Measurements from ENCODE around the gene URB2.

Gene URB2

DNA sequence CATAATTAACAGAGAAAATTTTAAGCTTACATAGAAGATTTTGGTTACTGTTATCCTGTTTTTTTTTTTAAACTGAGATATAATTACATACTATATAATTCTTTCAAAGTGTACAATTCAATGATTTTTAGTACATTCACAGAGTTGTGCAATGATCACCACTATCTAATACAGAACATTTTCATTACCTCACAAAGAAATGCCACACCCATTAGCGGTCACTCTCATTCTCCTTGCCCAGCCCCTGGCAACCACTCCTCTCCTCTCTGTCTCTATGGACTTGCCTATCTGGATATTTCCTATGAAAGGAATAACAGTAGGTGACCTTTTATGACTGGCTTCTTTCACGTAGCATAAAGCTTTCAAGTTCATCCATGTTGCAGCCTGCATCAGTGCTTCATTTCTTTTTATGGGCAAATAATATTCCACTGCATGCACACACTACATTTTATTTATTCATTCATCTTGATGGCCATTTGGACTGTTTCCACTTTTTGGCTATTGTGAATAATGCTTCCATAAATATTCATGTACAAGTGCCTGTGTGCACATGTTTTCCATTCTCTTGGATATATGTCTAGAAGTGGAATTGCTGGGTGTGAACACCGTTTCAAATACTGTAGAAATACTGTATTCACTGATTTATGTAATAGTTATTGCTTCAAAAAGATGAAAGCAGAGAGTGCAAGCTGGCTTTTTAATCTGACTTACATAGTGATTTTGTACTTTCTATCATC, 26.7 kb upstream of the URB2 start:
- DNase-seq (ENCODE audit: extremely low spot score): no peak
- ChIA-PET POLR2A (interaction anchor here (2.6 kb wide), 1 partner anchor 41 kb away, joined by 8 read pairs; the partner anchor contains the start of gene ABCB10), CTCF (no interaction called here)
- no peak for TF ChIP-seq PKNOX1 (IDR thresholded peaks at IDR 0.05)
- TF ChIP-seq NFRKB (IDR thresholded peaks at IDR 0.05): no peak
- no peak for TF ChIP-seq TARDBP (IDR thresholded peaks at IDR 0.05)
- TF ChIP-seq ARNT (IDR thresholded peaks at IDR 0.05): no peak
- TF ChIP-seq HDGF (IDR thresholded peaks at IDR 0.05; ENCODE audit: borderline replicate concordance): no peak
- TF ChIP-seq FOXA1 (IDR thresholded peaks at IDR 0.05): no peak
- TF ChIP-seq CTBP1 (IDR thresholded peaks at IDR 0.05; ENCODE audit: borderline replicate concordance): no peak
- TF ChIP-seq ZNF384 (IDR thresholded peaks at IDR 0.05): no peak
- TF ChIP-seq ELF4 (IDR thresholded peaks at IDR 0.05): no peak
- no peak for TF ChIP-seq L3MBTL2 (conservative IDR thresholded peaks at IDR 0.05)

- ChIA-PET CTCF (no interaction called here), POLR2A (interaction anchor here (2.6 kb wide), 1 partner anchor 41 kb away, joined by 8 read pairs; the partner anchor contains the start of gene ABCB10)
- TF ChIP-seq CTBP1 (IDR thresholded peaks at IDR 0.05; ENCODE audit: borderline replicate concordance) (no peak), L3MBTL2 (conservative IDR thresholded peaks at IDR 0.05) (no peak), HDGF (IDR thresholded peaks at IDR 0.05; ENCODE audit: borderline replicate concordance) (no peak)
- no peak for DNase-seq (ENCODE audit: extremely low spot score)
Measured at GRCh38 chr1:229600229-229600628, 25.8 kb upstream of the URB2 start.

DNA sequence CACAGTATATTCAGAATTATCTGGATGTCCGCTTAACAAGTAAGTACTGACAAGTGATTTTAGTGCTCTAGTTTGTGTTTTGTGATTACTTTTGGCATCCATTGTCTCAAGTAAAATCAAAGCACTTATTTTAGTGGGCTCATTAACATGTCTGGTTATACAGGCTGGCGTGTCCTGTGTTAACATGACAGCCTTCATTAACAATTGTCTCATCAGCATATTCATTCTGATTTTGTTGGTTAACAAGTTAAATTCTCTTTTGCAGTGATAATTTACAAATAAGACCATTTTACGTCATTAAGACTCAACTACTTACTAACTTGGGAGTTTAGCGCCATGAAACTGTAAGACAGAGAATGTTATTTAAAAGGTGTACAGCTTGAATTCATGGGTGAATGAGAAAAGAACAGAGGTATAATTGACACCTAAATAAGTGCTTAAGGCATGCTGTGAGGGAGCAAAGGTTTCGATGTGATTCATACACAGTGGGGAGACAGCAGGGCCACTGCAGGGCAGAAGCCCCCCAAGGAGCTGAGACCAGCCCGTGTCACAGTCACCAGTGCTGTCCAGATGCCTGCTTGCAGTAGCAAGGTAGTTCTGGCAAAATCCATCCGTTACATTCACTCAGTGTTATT, 22.6 kb upstream of the URB2 start:
- TF ChIP-seq LEF1 (IDR thresholded peaks at IDR 0.05; ENCODE audit: borderline replicate concordance) (no peak), HDGF (IDR thresholded peaks at IDR 0.05; ENCODE audit: borderline replicate concordance) (no peak), L3MBTL2 (conservative IDR thresholded peaks at IDR 0.05) (no peak), ZNF384 (IDR thresholded peaks at IDR 0.05) (no peak), SUZ12 (IDR thresholded peaks at IDR 0.05) (no peak)
- POLR2A ChIA-PET: no interaction called here
- no peak for DNase-seq (ENCODE audit: extremely low spot score)
- CTCF ChIA-PET: no interaction called here

GRCh38 chr1:229607370-229607769, 18.7 kb upstream of the URB2 start:
- no peak for TF ChIP-seq LEF1 (IDR thresholded peaks at IDR 0.05; ENCODE audit: borderline replicate concordance)
- TF ChIP-seq HDGF (IDR thresholded peaks at IDR 0.05; ENCODE audit: borderline replicate concordance): no peak
- no peak for TF ChIP-seq NFRKB (IDR thresholded peaks at IDR 0.05)
- no peak for TF ChIP-seq FOXA1 (IDR thresholded peaks at IDR 0.05)
- no peak for TF ChIP-seq BHLHE40 (IDR thresholded peaks at IDR 0.05; ENCODE audit: borderline replicate concordance)
- TF ChIP-seq FOXM1 (IDR thresholded peaks at IDR 0.05; ENCODE audit: borderline replicate concordance): no peak
- TF ChIP-seq PKNOX1 (IDR thresholded peaks at IDR 0.05): no peak
- no peak for TF ChIP-seq ARNT (IDR thresholded peaks at IDR 0.05)
- TF ChIP-seq L3MBTL2 (conservative IDR thresholded peaks at IDR 0.05): no peak
- TF ChIP-seq ZNF384 (IDR thresholded peaks at IDR 0.05): no peak
- no peak for TF ChIP-seq TARDBP (IDR thresholded peaks at IDR 0.05)
- no peak for DNase-seq (ENCODE audit: extremely low spot score)
- ChIA-PET CTCF (no interaction called here), POLR2A (no interaction called here)

GRCh38 chr1:229608590-229608989, 17.5 kb upstream of the URB2 start:
- DNase-seq (ENCODE audit: extremely low spot score): no peak
- POLR2A ChIA-PET: no interaction called here
- CTCF ChIA-PET: no interaction called here
- no peak for TF ChIP-seq FOXM1 (IDR thresholded peaks at IDR 0.05; ENCODE audit: borderline replicate concordance)
- no peak for TF ChIP-seq NFRKB (IDR thresholded peaks at IDR 0.05)
- no peak for TF ChIP-seq TARDBP (IDR thresholded peaks at IDR 0.05)
- TF ChIP-seq LEF1 (IDR thresholded peaks at IDR 0.05; ENCODE audit: borderline replicate concordance): no peak
- TF ChIP-seq ARNT (IDR thresholded peaks at IDR 0.05): no peak
- no peak for TF ChIP-seq FOXA1 (IDR thresholded peaks at IDR 0.05)
- no peak for TF ChIP-seq SUZ12 (IDR thresholded peaks at IDR 0.05)
- TF ChIP-seq L3MBTL2 (conservative IDR thresholded peaks at IDR 0.05): no peak
- no peak for TF ChIP-seq BHLHE40 (IDR thresholded peaks at IDR 0.05; ENCODE audit: borderline replicate concordance)
- TF ChIP-seq ZNF384 (IDR thresholded peaks at IDR 0.05): no peak
- TF ChIP-seq PKNOX1 (IDR thresholded peaks at IDR 0.05): no peak
- TF ChIP-seq ELF4 (IDR thresholded peaks at IDR 0.05): no peak
- no peak for TF ChIP-seq HDGF (IDR thresholded peaks at IDR 0.05; ENCODE audit: borderline replicate concordance)

GRCh38 chr1:229613938-229614337, 12.1 kb upstream of the URB2 start:
- CTCF ChIA-PET: no interaction called here
- TF ChIP-seq SUZ12 (IDR thresholded peaks at IDR 0.05): no peak
- no peak for TF ChIP-seq HDGF (IDR thresholded peaks at IDR 0.05; ENCODE audit: borderline replicate concordance)
- TF ChIP-seq FOXM1 (IDR thresholded peaks at IDR 0.05; ENCODE audit: borderline replicate concordance): no peak
- no peak for TF ChIP-seq TARDBP (IDR thresholded peaks at IDR 0.05)
- TF ChIP-seq FOXA1 (IDR thresholded peaks at IDR 0.05): no peak
- no peak for TF ChIP-seq ARNT (IDR thresholded peaks at IDR 0.05)
- TF ChIP-seq ELF4 (IDR thresholded peaks at IDR 0.05): no peak
- no peak for TF ChIP-seq BHLHE40 (IDR thresholded peaks at IDR 0.05; ENCODE audit: borderline replicate concordance)
- no peak for TF ChIP-seq LEF1 (IDR thresholded peaks at IDR 0.05; ENCODE audit: borderline replicate concordance)
- TF ChIP-seq CTBP1 (IDR thresholded peaks at IDR 0.05; ENCODE audit: borderline replicate concordance): no peak
- no peak for TF ChIP-seq SP1 (IDR thresholded peaks at IDR 0.05)
- TF ChIP-seq NFRKB (IDR thresholded peaks at IDR 0.05): no peak
- TF ChIP-seq ZNF384 (IDR thresholded peaks at IDR 0.05): no peak
- TF ChIP-seq FOXK2 (IDR thresholded peaks at IDR 0.05): no peak
- no peak for TF ChIP-seq L3MBTL2 (conservative IDR thresholded peaks at IDR 0.05)
- TF ChIP-seq PKNOX1 (IDR thresholded peaks at IDR 0.05): no peak
- POLR2A ChIA-PET: no interaction called here
- no peak for DNase-seq (ENCODE audit: extremely low spot score)

Data from HEK293T (cell line).